Upper lobe of left lung (tissue), 6 donors: ENCODE data around the gene PDLIM7. TPM values are rescaled to one million over a fixed set of nuclear protein-coding genes. Genes with fewer than 3 reads are reported as not detected.

Experiments
- ATAC-seq, 2 donors: fragments of 200-7000 bp; cut with Tn5 transposase; one replicate each; pipeline ENCODE4 v1.9.1; 2022; ENCODE audit warnings: mild to moderate bottlenecking in 2 of 2, moderate library complexity in 2 of 2; ENCODE audit not compliant: low FRiP score in 2 of 2
- DNase-seq, 2 donors: peaks; one replicate each; pipeline ENCODE4 v3.0.0-alpha.2; 2019 to 2020
- H3K27ac ChIP-seq, 4 donors: fragments of 200-600 bp; sonication (generic); one replicate each; pipeline ENCODE4 v1.5.1; 2016 to 2019
- H3K27me3 ChIP-seq, 4 donors: fragments of 200-600 bp; sonication (generic); one replicate each; pipeline ENCODE4 v1.5.1; 2017 to 2019
- H3K36me3 ChIP-seq, 4 donors: fragments of 200-600 bp; sonication (generic); one replicate each; pipeline ENCODE4 v1.5.1; 2016 to 2019
- H3K4me1 ChIP-seq, 4 donors: fragments of 200-600 bp; sonication (generic); one replicate each; pipeline ENCODE4 v1.5.1; 2018 to 2019
- H3K4me3 ChIP-seq, 4 donors: fragments of 200-600 bp; sonication (generic); one replicate each; pipeline ENCODE4 v1.5.1; 2017 to 2019; ENCODE audit warnings: mild to moderate bottlenecking in 2 of 4, moderate library complexity in 1 of 4
- H3K9me3 ChIP-seq, 4 donors: fragments of 200-600 bp; sonication (generic); one replicate each; pipeline ENCODE4 v1.5.1; 2018 to 2019
- CTCF ChIP-seq, 6 experiments: fragments of 450-650 bp in 4 of 6; fragments of 200-600 bp in 2 of 6; sonication (generic) in 2 of 6; IDR thresholded peaks; one replicate each; pipeline ENCODE4 v1.5.1; 2016 to 2019; ENCODE audit warnings: antibody characterized with exemption in 6 of 6
- EP300 ChIP-seq, 4 donors: sonication (generic); formaldehyde crosslinking; IDR thresholded peaks; one replicate each; pipeline ENCODE4 v1.5.1; 2017; ENCODE audit warnings: antibody characterized with exemption in 4 of 4, control low read depth in 2 of 4
- POLR2A ChIP-seq, 4 donors: fragments of 450-650 bp; IDR thresholded peaks; one replicate each; pipeline ENCODE4 v1.5.1; 2016 to 2017; ENCODE audit warnings: antibody characterized with exemption in 4 of 4, mild to moderate bottlenecking in 2 of 4
- POLR2AphosphoS5 ChIP-seq, 2 donors: sonication (generic); formaldehyde crosslinking; IDR thresholded peaks; one replicate each; pipeline ENCODE4 v1.5.1; 2017; ENCODE audit warnings: antibody characterized with exemption in 2 of 2
- WGBS, 2 donors: methylation state at CpG; one replicate each; pipeline ENCODE4 v1.1.5; 2017 to 2018; 5-methylcytosine and 5-hydroxymethylcytosine counted together
- total RNA-seq, 6 donors: library from RNA; depleted of rRNA in 4 of 6; stranded (reverse); fragments of >200 nt in 4 of 6; gene quantifications; one replicate each; pipeline versions ENCODE4 v1.1.0 to v1.2.1, GENCODE V29; 2016 to 2021
- donor health status: DM: no; HTN: no; CAD: no; lungs with moderate emphysema.
- donor health status: DM: no; HTN: yes; CAD: no; lungs with severe emphysema.

Gene PDLIM7
- total RNA-seq, 6 donors from 2014 or later = 32.0 to 142 (median 75.8) TPM

- Histone ChIP-seq H3K4me3 (no peak overlapping the region), H3K27ac (no peak overlapping the region), H3K36me3 (peaks cover 22 to 94% (median 76%) of the 10 kb centered on the region in 4 donors), H3K27me3 (no peaks in the 10 kb centered on the region), H3K4me1 (peaks cover 0 to 6% (median 0%) of the 10 kb centered on the region in 4 donors), H3K9me3 (no peaks in the 10 kb centered on the region)
- ATAC-seq (no peak), DNase-seq (no peak)
- 71 to 78% methylated on average over 8 to 10 of the region's 10 CpGs for WGBS, 2 donors
- no peak for TF ChIP-seq POLR2A (IDR thresholded peaks at IDR 0.05)
- TF ChIP-seq CTCF (IDR thresholded peaks at IDR 0.05) = no peak
- TF ChIP-seq EP300 (IDR thresholded peaks at IDR 0.05) = no peak
- TF ChIP-seq POLR2AphosphoS5 (IDR thresholded peaks at IDR 0.05) = no peak
These were observed 27.7 kb upstream of the PDLIM7 start for GRCh38 chr5:177524941-177525655.

- H3K4me1 ChIP-seq = peaks cover 0 to 6% (median 0%) of the 10 kb centered on the region in 4 donors
- DNase-seq = no peak
These were observed 27.1 kb upstream of the PDLIM7 start for GRCh38 chr5:177524539-177524900.

GRCh38 chr5:177523711-177524538 lies 26.5 kb upstream of the PDLIM7 start:
- Histone ChIP-seq H3K27ac (no peak overlapping the region), H3K36me3 (peaks cover 26 to 93% (median 73%) of the 10 kb centered on the region in 4 donors), H3K4me3 (no peak overlapping the region), H3K27me3 (no peaks in the 10 kb centered on the region), H3K9me3 (no peaks in the 10 kb centered on the region), H3K4me1 (peaks cover 0 to 6% (median under 1%) of the 10 kb centered on the region in 4 donors)
- ATAC-seq (no peak), DNase-seq (peak in 1 of 2 donors; percentile 73)
- WGBS, 2 donors = 97 to 98% methylated on average over 5 to 17 of the region's 19 CpGs
- TF ChIP-seq POLR2AphosphoS5 (IDR thresholded peaks at IDR 0.05) (no peak), POLR2A (IDR thresholded peaks at IDR 0.05) (no peak), CTCF (IDR thresholded peaks at IDR 0.05) (no peak), EP300 (IDR thresholded peaks at IDR 0.05) (no peak)

More at GRCh38 chr5:177524539-177524900, 27.1 kb upstream of the PDLIM7 start:
- H3K27ac ChIP-seq = no peak overlapping the region
- ATAC-seq = peak in 1 of 2 donors; percentile 8
- no peaks in the 10 kb centered on the region for H3K9me3 ChIP-seq
- H3K4me3 ChIP-seq = no peak overlapping the region
- no peaks in the 10 kb centered on the region for H3K27me3 ChIP-seq
- WGBS, 2 donors = 92 to 100% methylated on average over 4 to 12 of the region's 12 CpGs
- H3K36me3 ChIP-seq = peaks cover 23 to 94% (median 77%) of the 10 kb centered on the region in 4 donors
- no peak for TF ChIP-seq POLR2AphosphoS5 (IDR thresholded peaks at IDR 0.05)
- TF ChIP-seq POLR2A (IDR thresholded peaks at IDR 0.05) = no peak
- TF ChIP-seq CTCF (IDR thresholded peaks at IDR 0.05) = no peak
- no peak for TF ChIP-seq EP300 (IDR thresholded peaks at IDR 0.05)

- H3K4me3 ChIP-seq = no peak overlapping the region
- no peak overlapping the region for H3K27ac ChIP-seq
- peaks cover 19 to 64% (median 53%) of the 10 kb centered on the region in 4 donors for H3K36me3 ChIP-seq
- WGBS, 2 donors = 83 to 100% methylated on average over 1 to 2 of the region's 2 CpGs
- peaks cover 2 to 15% (median 6%) of the 10 kb centered on the region in 4 donors for H3K4me1 ChIP-seq
- no peak for TF ChIP-seq EP300 (IDR thresholded peaks at IDR 0.05)
- no peak for TF ChIP-seq CTCF (IDR thresholded peaks at IDR 0.05)
- H3K27me3 ChIP-seq = no peaks in the 10 kb centered on the region
- no peaks in the 10 kb centered on the region for H3K9me3 ChIP-seq
- ATAC-seq (no peak), DNase-seq (no peak)
These were observed 23.6 kb upstream of the PDLIM7 start for GRCh38 chr5:177520916-177521513.
